HEK293 (cell line): ENCODE results near the gene TPM3.

Experiments
- ELK4 ChIP-seq: IDR thresholded peaks from 2 replicates; pipeline ENCODE4 v1.6.1; 2011; ENCODE audit warnings: mild to moderate bottlenecking, low read depth, low read length, borderline replicate concordance
- GLIS2 ChIP-seq: fragments of 450-650 bp; formaldehyde crosslinking; IDR thresholded peaks from 2 replicates; pipeline ENCODE4 v1.5.1; 2016; ENCODE audit warnings: missing biosample characterization, missing genetic modification characterization
- SCRT1 ChIP-seq: fragments of 450-650 bp; formaldehyde crosslinking; IDR thresholded peaks from 2 replicates; pipeline ENCODE4 v1.5.1; 2016; ENCODE audit warnings: missing biosample characterization, missing genetic modification characterization, borderline replicate concordance
- ZBTB21 ChIP-seq: fragments of 450-650 bp; formaldehyde crosslinking; IDR thresholded peaks from 2 replicates; pipeline ENCODE4 v1.5.1; 2017; ENCODE audit warnings: missing biosample characterization, missing genetic modification characterization
- ZNF146 ChIP-seq: fragments of 450-650 bp; formaldehyde crosslinking; IDR thresholded peaks from 2 replicates; pipeline ENCODE4 v1.5.1; 2016; ENCODE audit warnings: missing biosample characterization, missing genetic modification characterization
- ZNF155 ChIP-seq: fragments of 450-650 bp; formaldehyde crosslinking; IDR thresholded peaks from 2 replicates; pipeline ENCODE4 v1.5.1; 2016; ENCODE audit warnings: missing biosample characterization, missing genetic modification characterization
- ZNF2 ChIP-seq: fragments of 450-650 bp; formaldehyde crosslinking; IDR thresholded peaks from 2 replicates; pipeline ENCODE4 v1.5.1; 2016; ENCODE audit warnings: missing biosample characterization, missing genetic modification characterization
- ZNF24 ChIP-seq: fragments of 450-650 bp; formaldehyde crosslinking; IDR thresholded peaks from 2 replicates; pipeline ENCODE4 v1.5.1; 2016; ENCODE audit warnings: missing biosample characterization, missing genetic modification characterization
- ZNF266 ChIP-seq: fragments of 450-650 bp; formaldehyde crosslinking; IDR thresholded peaks from 2 replicates; pipeline ENCODE4 v1.5.1; 2016; ENCODE audit warnings: missing biosample characterization, missing genetic modification characterization, low read depth
- ZNF362 ChIP-seq: fragments of 450-650 bp; formaldehyde crosslinking; IDR thresholded peaks from 2 replicates; pipeline ENCODE4 v1.5.1; 2016; ENCODE audit warnings: missing biosample characterization, missing genetic modification characterization
- ZNF394 ChIP-seq: fragments of 450-650 bp; formaldehyde crosslinking; IDR thresholded peaks from 2 replicates; pipeline ENCODE4 v1.5.1; 2016; ENCODE audit warnings: missing biosample characterization, missing genetic modification characterization, mild to moderate bottlenecking, moderate library complexity, borderline replicate concordance
- ZNF48 ChIP-seq: fragments of 450-650 bp; formaldehyde crosslinking; IDR thresholded peaks from 2 replicates; pipeline ENCODE4 v1.5.1; 2016; ENCODE audit warnings: missing biosample characterization, missing genetic modification characterization
- ZNF521 ChIP-seq: fragments of 450-650 bp; formaldehyde crosslinking; IDR thresholded peaks from 2 replicates; pipeline ENCODE4 v1.5.1; 2017; ENCODE audit warnings: missing biosample characterization, mild to moderate bottlenecking, missing genetic modification characterization
- ZNF549 ChIP-seq: fragments of 450-650 bp; IDR thresholded peaks from 2 replicates; pipeline ENCODE4 v1.5.1; 2018; ENCODE audit warnings: missing biosample characterization, missing genetic modification characterization, mild to moderate bottlenecking, inconsistent platforms, moderate library complexity
- ZNF707 ChIP-seq: fragments of 450-650 bp; formaldehyde crosslinking; IDR thresholded peaks from 2 replicates; pipeline ENCODE4 v1.5.1; 2016; ENCODE audit warnings: missing biosample characterization, missing genetic modification characterization
- ZNF76 ChIP-seq: fragments of 450-650 bp; formaldehyde crosslinking; IDR thresholded peaks from 2 replicates; pipeline ENCODE4; 2016; ENCODE audit warnings: low read depth, missing biosample characterization, missing genetic modification characterization, borderline replicate concordance
- TF ChIP-seq, protein P1 (sequence below): sonication (generic); formaldehyde crosslinking; IDR thresholded peaks from 2 replicates; pipeline ENCODE4 v1.8.1; 2022; ENCODE audit warnings: mild to moderate bottlenecking, moderate library complexity, missing genetic modification reagents
- TF ChIP-seq, protein P2 (sequence below): fragments of 450-650 bp; formaldehyde crosslinking; IDR thresholded peaks from 2 replicates; pipeline ENCODE4 v1.5.1; 2016; ENCODE audit warnings: missing biosample characterization, missing genetic modification characterization
- TF ChIP-seq, protein P3 (sequence below): fragments of 450-650 bp; formaldehyde crosslinking; IDR thresholded peaks from 2 replicates; pipeline ENCODE4 v1.5.1; 2016; ENCODE audit warnings: missing biosample characterization, missing genetic modification characterization
- TF ChIP-seq, protein P4 (sequence below): fragments of 450-650 bp; formaldehyde crosslinking; IDR thresholded peaks from 2 replicates; pipeline ENCODE4 v1.5.1; 2016; ENCODE audit warnings: missing biosample characterization, missing genetic modification characterization
- TF ChIP-seq, protein P5 (sequence below): fragments of 450-650 bp; formaldehyde crosslinking; IDR thresholded peaks from 2 replicates; pipeline ENCODE4 v1.5.0; 2017; ENCODE audit warnings: missing biosample characterization, missing genetic modification characterization, borderline replicate concordance

TPM3 gene

DNA sequence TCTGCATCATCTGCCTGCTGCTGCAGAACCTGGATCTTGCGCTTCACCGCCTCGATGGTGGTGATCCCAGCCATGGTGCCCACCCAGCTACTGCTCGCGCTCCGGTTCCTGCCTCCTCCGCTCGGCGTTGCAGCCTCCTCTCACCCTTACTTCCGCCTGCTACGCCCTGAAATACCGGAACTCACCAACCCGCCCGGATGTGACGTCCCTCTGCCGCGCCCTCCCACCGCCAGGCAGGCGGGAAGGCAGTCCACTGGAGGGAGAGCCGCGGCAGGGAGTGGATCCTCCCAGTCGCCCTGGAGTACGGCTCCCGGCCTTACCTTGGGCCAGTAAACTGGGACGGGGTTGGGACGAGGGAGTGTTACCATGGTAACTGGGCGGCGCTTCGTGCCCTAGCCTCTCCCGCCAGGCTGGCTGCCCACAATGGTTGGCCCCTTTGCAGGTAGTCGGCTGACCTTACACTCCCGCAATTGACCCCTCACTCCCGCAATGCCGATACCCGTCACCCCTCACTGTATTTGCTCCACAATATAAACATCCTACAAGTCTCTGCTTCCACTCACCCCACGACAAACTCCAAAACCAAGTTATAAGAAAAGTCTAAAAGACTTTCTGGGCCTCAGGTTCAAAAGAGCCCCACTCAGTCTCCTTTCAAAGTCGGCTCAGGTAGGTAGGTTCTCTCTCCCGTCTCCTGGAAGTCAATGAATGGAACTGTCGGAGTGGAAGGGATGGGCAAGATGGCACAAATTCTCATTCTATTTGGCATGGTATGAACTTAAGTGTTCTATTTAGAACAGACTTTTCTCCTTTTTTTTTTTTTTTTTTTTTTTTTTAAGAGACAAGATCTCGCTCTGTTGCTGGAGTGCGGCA is 8.6 kb downstream of the TPM3 start (continued):
- TF ChIP-seq ELK4 = no peak
- TF ChIP-seq, protein P1, sequence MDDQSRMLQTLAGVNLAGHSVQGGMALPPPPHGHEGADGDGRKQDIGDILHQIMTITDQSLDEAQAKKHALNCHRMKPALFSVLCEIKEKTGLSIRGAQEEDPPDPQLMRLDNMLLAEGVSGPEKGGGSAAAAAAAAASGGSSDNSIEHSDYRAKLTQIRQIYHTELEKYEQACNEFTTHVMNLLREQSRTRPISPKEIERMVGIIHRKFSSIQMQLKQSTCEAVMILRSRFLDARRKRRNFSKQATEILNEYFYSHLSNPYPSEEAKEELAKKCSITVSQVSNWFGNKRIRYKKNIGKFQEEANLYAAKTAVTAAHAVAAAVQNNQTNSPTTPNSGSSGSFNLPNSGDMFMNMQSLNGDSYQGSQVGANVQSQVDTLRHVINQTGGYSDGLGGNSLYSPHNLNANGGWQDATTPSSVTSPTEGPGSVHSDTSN (CRISPR knock-in tag) = peak; percentile 65
- no peak for TF ChIP-seq ZNF155 (tag by site-specific recombination)
- TF ChIP-seq, protein P2, sequence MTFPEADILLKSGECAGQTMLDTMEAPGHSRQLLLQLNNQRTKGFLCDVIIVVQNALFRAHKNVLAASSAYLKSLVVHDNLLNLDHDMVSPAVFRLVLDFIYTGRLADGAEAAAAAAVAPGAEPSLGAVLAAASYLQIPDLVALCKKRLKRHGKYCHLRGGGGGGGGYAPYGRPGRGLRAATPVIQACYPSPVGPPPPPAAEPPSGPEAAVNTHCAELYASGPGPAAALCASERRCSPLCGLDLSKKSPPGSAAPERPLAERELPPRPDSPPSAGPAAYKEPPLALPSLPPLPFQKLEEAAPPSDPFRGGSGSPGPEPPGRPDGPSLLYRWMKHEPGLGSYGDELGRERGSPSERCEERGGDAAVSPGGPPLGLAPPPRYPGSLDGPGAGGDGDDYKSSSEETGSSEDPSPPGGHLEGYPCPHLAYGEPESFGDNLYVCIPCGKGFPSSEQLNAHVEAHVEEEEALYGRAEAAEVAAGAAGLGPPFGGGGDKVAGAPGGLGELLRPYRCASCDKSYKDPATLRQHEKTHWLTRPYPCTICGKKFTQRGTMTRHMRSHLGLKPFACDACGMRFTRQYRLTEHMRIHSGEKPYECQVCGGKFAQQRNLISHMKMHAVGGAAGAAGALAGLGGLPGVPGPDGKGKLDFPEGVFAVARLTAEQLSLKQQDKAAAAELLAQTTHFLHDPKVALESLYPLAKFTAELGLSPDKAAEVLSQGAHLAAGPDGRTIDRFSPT (tag by site-specific recombination) = peak; percentile 88
- TF ChIP-seq ZNF48 (tag by site-specific recombination) = no peak
- no peak for TF ChIP-seq ZNF549 (tag by site-specific recombination)
- no peak for TF ChIP-seq ZNF521
- peak; percentile 73; the same call in 1 of the 2 replicates for TF ChIP-seq ZNF394
- TF ChIP-seq, protein P3, sequence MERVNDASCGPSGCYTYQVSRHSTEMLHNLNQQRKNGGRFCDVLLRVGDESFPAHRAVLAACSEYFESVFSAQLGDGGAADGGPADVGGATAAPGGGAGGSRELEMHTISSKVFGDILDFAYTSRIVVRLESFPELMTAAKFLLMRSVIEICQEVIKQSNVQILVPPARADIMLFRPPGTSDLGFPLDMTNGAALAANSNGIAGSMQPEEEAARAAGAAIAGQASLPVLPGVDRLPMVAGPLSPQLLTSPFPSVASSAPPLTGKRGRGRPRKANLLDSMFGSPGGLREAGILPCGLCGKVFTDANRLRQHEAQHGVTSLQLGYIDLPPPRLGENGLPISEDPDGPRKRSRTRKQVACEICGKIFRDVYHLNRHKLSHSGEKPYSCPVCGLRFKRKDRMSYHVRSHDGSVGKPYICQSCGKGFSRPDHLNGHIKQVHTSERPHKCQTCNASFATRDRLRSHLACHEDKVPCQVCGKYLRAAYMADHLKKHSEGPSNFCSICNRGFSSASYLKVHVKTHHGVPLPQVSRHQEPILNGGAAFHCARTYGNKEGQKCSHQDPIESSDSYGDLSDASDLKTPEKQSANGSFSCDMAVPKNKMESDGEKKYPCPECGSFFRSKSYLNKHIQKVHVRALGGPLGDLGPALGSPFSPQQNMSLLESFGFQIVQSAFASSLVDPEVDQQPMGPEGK = peak; percentile 44
- no peak for TF ChIP-seq ZNF146 (tag by site-specific recombination)
- TF ChIP-seq, protein P4, sequence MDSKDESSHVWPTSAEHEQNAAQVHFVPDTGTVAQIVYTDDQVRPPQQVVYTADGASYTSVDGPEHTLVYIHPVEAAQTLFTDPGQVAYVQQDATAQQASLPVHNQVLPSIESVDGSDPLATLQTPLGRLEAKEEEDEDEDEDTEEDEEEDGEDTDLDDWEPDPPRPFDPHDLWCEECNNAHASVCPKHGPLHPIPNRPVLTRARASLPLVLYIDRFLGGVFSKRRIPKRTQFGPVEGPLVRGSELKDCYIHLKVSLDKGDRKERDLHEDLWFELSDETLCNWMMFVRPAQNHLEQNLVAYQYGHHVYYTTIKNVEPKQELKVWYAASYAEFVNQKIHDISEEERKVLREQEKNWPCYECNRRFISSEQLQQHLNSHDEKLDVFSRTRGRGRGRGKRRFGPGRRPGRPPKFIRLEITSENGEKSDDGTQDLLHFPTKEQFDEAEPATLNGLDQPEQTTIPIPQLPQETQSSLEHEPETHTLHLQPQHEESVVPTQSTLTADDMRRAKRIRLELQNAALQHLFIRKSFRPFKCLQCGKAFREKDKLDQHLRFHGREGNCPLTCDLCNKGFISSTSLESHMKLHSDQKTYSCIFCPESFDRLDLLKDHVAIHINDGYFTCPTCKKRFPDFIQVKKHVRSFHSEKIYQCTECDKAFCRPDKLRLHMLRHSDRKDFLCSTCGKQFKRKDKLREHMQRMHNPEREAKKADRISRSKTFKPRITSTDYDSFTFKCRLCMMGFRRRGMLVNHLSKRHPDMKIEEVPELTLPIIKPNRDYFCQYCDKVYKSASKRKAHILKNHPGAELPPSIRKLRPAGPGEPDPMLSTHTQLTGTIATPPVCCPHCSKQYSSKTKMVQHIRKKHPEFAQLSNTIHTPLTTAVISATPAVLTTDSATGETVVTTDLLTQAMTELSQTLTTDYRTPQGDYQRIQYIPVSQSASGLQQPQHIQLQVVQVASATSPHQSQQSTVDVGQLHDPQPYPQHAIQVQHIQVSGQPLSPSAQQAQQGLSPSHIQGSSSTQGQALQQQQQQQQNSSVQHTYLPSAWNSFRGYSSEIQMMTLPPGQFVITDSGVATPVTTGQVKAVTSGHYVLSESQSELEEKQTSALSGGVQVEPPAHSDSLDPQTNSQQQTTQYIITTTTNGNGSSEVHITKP = peak; percentile 98
- peak; percentile 78 for TF ChIP-seq ZNF76 (tag by site-specific recombination)
- peak; percentile 77; the same call in 1 of the 2 replicates for TF ChIP-seq ZBTB21 (tag by site-specific recombination)
- TF ChIP-seq GLIS2 (tag by site-specific recombination) = peak; percentile 99
- TF ChIP-seq ZNF362 = peak; percentile 91
- no peak for TF ChIP-seq SCRT1 (tag by site-specific recombination)
- no peak for TF ChIP-seq ZNF707 (tag by site-specific recombination)
- TF ChIP-seq ZNF2 (tag by site-specific recombination) = peak; percentile 87; the same call in 1 of the 2 replicates
- TF ChIP-seq ZNF24 (tag by site-specific recombination) = no peak
- TF ChIP-seq, protein P5, sequence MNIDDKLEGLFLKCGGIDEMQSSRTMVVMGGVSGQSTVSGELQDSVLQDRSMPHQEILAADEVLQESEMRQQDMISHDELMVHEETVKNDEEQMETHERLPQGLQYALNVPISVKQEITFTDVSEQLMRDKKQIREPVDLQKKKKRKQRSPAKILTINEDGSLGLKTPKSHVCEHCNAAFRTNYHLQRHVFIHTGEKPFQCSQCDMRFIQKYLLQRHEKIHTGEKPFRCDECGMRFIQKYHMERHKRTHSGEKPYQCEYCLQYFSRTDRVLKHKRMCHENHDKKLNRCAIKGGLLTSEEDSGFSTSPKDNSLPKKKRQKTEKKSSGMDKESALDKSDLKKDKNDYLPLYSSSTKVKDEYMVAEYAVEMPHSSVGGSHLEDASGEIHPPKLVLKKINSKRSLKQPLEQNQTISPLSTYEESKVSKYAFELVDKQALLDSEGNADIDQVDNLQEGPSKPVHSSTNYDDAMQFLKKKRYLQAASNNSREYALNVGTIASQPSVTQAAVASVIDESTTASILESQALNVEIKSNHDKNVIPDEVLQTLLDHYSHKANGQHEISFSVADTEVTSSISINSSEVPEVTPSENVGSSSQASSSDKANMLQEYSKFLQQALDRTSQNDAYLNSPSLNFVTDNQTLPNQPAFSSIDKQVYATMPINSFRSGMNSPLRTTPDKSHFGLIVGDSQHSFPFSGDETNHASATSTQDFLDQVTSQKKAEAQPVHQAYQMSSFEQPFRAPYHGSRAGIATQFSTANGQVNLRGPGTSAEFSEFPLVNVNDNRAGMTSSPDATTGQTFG (tag by site-specific recombination) = no peak
- no peak for TF ChIP-seq ZNF266 (tag by site-specific recombination)
- TF ChIP-seq, all 188 proteins: peak for 60
